Bone marrow (tissue), 2 donors: ENCODE results near the gene CCDC89.

Source experiments
- DNase-seq, 2 donors: peaks; one replicate each; lab custom pipeline; 2025; lab: John Stamatoyannopoulos, UW

CCDC89 gene

DNA sequence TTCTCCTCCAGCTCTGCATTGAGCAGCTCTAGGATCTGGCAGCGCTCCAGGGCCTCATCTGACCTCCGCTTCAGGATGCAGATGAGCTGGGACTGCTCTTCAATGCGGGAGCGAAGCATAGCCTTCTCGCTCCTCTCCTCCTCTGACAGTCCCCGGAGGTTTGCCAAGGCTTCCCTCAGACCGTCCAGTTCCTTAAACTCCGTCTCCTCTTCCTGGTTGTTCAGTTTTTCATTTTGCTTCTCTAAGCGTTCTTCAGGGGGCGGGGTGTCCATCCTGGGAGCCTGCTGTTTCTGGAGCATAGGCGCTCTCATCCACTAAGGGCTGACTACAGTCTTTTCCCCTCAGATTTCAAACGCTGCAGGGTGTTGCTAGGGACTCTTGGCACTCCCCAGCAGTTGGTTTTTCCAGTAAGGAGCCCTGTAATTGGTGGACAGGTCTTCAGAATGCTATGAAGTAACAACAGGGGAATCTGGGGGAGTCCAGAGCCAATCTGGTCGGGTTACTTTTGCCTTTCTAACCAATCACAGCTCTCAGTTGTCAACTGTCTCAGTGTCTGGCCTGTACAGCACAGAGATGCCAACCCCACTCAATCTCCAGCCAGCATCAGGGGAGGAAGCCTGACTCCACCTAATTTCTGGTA, at the start of gene CCDC89:
Gene CCDC89 (minus strand): TSS at position 376 of the 640 bp plus-strand sequence. CDS start 65 bp downstream, at position 311.
- no peak for DNase-seq

DNA sequence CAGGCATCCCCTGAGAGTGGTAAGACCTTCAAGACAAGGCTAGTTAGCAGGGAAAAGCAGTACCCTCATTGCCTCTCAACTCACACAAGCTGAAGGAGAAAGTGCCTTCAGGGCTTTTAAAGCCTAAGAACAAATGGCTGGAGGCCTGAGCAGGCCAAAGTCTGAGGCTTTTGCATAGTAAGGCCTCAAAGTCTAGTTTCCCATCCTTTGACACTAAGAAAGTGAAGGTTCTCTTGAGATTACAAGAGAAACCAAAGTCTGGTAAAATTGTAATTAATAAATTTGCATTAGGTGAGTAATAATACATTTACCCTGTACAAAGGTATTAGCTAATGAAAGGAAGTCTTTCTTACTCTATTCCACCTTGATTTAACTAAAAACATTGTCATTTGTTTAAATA, 47.0 kb upstream of the CCDC89 start:
- no peak for DNase-seq

DNA sequence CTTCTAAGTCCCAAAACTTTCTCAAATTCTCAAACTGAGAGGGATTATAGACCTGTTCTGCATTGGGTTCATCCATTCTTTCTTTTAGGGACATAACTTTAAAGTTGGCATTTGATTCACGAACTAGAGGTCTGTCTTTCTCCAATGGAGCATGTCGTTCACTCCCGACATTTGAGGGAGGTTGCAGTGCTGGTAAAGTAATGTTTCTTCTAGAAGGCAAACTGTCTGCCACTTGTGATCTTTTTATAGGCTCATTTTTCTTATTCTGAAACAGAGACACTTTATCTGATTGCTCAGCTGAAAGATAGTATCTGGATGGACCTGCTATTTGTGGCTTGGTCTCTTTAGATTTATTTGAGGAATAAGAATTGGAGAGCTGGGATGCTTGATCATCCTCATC, 40.4 kb upstream of the CCDC89 start:
- DNase-seq: no peak

DNA sequence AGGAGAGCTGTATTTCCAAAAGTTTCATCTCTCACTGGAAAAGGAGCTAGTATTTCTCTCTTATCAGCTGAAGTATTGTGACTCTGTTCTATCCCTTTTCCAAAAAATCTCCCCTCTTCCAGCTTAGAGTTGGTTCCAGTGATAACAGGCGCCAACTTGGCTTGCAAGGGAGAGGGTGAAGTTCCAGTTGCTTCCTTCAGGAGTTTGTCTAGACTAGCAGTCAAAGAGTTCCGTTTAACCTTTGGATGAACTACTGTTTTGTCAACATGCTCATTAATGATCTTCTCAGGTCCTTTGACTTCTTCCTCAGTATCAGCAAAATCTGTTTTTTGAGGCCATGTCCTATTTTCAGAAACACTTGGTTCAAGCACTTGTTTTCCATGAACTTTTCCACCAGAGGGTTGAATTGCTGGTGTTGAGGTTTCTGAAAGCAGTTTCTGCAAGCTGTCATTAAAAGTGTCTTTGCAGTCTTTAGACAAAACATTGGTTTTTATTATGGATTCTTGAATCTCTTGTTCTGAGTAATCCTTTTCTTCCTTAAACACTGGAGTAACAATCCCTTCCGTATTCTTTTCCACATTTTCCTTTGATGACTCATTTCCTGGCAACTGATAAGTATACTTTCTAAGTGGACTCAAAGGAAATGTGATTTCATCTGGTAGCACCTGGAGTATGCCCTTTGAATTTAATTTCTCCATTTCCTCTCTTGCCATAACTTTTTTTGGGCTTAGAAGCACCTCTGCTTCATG, 39.7 kb upstream of the CCDC89 start:
- DNase-seq: no peak

GRCh38 chr11:85724748-85725465, 38.9 kb upstream of the CCDC89 start:
- DNase-seq: no peak

DNA sequence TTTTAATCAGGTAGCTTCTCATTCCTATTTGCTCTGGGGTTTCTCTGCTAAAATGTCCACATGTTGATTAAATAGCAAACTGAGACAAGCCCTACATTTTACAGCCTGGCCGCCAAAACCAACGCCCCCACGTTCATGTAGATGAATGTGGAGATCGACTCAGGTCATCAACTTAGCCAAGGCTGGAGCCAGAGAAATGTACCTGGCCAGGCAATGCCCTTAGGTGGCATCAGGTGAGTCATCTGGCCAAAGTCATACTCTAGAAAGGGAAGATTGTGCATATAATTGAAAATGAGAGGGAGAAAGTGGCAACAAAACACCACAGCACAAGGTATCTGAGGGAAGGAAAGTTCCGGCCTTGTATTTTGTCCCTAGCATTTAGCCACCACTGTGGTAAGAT, 37.1 kb upstream of the CCDC89 start:
- DNase-seq: no peak

GRCh38 chr11:85721191-85721590, 35.2 kb upstream of the CCDC89 start:
- no peak for DNase-seq

- no peak for DNase-seq
Measured at GRCh38 chr11:85718991-85719807, 33.2 kb upstream of the CCDC89 start.

DNA sequence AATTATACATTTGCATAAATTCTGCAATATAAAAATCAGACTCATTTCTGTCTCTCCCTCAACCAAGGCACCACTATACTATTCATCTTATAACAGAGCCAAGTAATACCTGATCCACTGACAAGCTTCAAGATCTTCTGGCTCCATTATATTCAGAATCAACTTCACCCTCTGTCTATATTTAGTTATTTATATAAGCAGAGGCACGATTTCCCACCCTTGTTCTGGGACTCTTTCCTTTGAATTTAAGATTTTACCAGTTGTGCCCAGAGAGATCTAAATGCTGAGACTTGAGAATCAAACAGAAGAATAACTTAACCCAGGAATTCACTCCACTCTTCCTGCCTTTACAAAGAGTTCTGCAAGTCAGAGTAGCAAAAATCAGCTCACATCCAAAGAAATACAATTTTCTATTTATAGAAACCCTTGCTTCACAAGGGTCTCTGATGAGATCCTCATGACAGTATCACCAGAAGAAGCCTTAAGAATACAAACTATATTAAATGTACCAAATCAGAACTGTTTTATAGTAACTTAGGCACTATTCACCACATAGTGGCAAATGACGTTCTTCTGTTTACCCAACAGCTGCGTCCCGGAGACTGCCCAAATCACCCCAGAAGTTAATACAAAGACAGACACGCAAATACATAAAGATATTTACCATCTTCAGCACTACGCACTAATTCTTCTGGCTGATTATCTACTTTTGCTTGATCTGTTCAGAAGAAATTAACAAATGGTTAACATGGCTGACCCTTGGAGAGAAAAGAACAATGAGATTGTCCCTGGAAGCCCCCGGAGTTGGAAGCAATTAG, 32.3 kb upstream of the CCDC89 start:
- DNase-seq: no peak

DNA sequence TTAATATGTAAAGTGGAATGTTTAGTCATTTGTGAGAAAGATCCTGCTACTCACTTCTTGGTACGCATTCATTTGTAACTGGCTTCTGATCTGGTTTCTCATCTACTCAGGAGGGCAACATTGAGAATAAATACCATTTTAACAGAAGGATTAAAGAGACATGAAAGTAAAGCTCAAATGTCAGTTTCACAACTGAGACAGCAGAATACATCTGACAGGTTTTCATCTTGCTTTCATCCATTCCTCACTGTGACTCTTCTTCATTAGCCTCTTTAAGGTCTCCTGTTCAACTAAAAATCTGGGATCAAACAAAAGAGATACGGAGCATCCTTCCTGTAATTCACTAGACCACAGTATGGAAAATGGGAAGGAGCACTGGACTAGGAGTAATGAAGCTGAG, 31.4 kb upstream of the CCDC89 start:
- DNase-seq: no peak

- no peak for DNase-seq
Measured at GRCh38 chr11:85712953-85713352, 27.0 kb upstream of the CCDC89 start.

- DNase-seq: no peak
Measured at GRCh38 chr11:85710917-85711316, 24.9 kb upstream of the CCDC89 start.

DNA sequence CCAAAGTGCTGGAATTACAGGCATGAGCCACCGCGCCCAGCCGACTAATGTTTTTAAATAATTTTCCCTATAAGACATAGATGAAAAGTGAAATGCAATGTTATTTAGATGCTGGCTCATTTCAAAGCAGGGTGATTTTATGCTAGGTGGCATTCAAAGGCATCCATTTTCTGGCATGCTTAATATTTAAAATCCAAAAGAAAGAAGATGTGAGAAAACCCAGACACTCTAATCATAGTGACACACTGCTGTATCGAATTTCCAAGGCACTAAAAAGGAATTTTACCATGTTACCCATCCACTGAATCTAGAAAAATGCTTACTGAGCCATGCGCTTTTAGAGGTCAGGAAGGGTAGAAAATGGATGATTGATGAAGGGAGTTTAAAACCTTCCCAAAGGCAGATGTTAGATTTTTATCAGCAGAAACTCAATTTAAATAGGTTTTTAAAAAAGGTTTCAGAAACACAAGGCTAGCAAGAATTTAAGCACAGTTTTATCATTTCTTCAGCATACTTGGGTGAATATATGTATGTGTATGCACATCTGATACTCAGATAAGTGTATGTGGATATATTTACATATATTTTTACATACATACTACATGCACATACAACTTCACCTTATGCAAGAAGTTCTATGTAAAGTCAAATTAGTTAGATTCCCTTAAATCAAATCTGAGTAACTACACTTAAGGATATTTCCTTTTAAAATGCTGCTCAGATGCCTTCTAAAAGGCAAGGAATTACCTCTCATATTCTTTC, 24.1 kb upstream of the CCDC89 start:
- no peak for DNase-seq

- no peak for DNase-seq
Measured at GRCh38 chr11:85705800-85706199, 19.8 kb upstream of the CCDC89 start.

GRCh38 chr11:85704967-85705366, 19.0 kb upstream of the CCDC89 start:
- DNase-seq: no peak

DNA sequence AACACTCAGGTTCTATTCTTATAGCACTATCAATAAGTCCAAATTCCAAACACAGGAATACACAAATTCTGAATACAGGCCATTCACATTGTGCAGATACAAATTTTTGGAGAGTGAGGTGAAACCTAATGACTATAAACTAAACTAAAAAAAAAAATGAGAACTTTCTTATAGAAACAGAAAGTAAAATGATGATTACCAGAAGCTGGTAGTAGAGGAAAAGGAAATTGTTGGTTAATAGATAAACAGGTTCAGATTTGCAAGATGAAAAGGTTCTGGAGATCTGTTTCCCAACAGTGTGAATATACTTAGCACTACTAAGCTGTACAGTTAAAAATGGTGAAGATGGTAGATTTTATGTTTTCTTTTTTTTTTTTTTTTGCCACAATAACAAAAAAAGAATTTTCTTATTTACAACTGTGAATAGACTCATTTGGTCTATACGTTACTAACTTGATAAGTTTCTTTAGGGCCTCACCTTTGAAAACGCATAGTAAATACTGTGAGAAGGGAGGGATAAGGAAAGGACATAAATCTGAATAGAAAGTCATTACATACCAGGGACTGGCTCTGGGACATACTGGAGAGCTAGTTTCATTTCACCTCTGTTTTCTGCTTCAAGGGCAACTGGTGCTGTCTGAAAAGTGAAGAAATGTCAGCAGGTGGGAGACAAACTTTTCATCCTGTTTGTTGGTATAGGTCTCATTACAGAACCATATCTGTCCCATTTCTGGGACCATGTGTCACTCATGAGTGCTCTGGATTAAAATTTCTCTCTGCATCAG, 14.2 kb upstream of the CCDC89 start:
- peak in 1 of 2 donors; percentile 30 for DNase-seq

DNA sequence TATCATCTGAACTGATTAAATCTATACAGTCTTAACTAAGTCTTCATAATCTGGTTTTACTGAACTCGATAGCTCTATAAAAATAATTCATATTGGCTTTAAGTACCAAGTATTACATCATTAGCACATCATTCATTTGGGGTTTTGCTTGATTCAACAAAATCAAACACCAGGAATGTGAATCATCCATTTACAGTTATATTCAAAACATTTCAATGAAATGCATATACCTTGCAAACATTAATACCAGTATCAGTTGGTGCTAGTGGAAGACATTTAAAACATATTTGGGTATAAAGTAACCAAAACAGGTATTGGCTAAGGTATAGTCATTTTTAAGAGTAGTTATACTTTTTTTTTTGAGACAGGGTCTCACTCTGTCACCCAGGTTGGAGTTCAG, 12.2 kb upstream of the CCDC89 start:
- no peak for DNase-seq

GRCh38 chr11:85697747-85698146, 11.8 kb upstream of the CCDC89 start:
- DNase-seq: no peak

- no peak for DNase-seq
Measured at GRCh38 chr11:85695546-85695945, 9.6 kb upstream of the CCDC89 start.
